ENCODE measurements around the gene PPP1R14C. TPM values are rescaled to one million over a fixed set of nuclear protein-coding genes. Genes with fewer than 3 reads are reported as not detected.
"Not testable (repeated sequence)": the region's sequence is repeated elsewhere in the genome, so short reads cannot be mapped to it uniquely, and the experiment has no call there.

Gene PPP1R14C
- total and polyA plus RNA-seq, 10 donors = 0.06 to 0.39 (median 0.18) TPM; not detected in 4

GRCh38 chr6:150184850-150185731 lies 42.2 kb downstream of the PPP1R14C start:
- Histone ChIP-seq H3K27ac (peak overlapping the region in 1 of 8 donors; percentile 15), H3K4me3 (no peak overlapping the region), H3K27me3 (replicated peaks in 1 of 7) (no peaks in the 10 kb centered on the region), H3K9me3 (no peaks in the 10 kb centered on the region), H3K4me1 (peaks cover 0 to 35% (median 11%) of the 10 kb centered on the region in 6 donors), H3K36me3 (no peaks in the 10 kb centered on the region)
- TF ChIP-seq POLR2A (IDR thresholded peaks at IDR 0.05) = no peak
- no peak for TF ChIP-seq POLR2AphosphoS5 (IDR thresholded peaks at IDR 0.05)
- no peak for TF ChIP-seq CTCF (IDR thresholded peaks at IDR 0.05 in 8 of 11, conservative IDR thresholded peaks at IDR 0.05 in 3 of 11)
- DNase-seq = no peak
- intact Hi-C loops (cut with DNase I; ENCODE audit: low total_unique reads) = no loop called here
- 55 to 62% (median 58%) methylated on average over 8 to 10 of the region's 10 CpGs for WGBS, 5 donors

GRCh38 chr6:150185732-150186117 lies 42.9 kb downstream of the PPP1R14C start:
- H3K27me3 ChIP-seq (replicated peaks in 1 of 7) = no peaks in the 10 kb centered on the region
- H3K9me3 ChIP-seq = no peaks in the 10 kb centered on the region
- 77 to 82% (median 81%) methylated on average over 8 of the region's 8 CpGs for WGBS, 5 donors
- DNase-seq = no peak
- H3K36me3 ChIP-seq = no peaks in the 10 kb centered on the region
- H3K4me3 ChIP-seq = no peak overlapping the region
- no peak overlapping the region for H3K27ac ChIP-seq
- no peak for TF ChIP-seq POLR2AphosphoS5 (IDR thresholded peaks at IDR 0.05)
- no peak for TF ChIP-seq CTCF (IDR thresholded peaks at IDR 0.05 in 8 of 11, conservative IDR thresholded peaks at IDR 0.05 in 3 of 11)
- H3K4me1 ChIP-seq = peaks cover 0 to 35% (median 11%) of the 10 kb centered on the region in 6 donors
- intact Hi-C loops (cut with DNase I; ENCODE audit: low total_unique reads) = no loop called here

GRCh38 chr6:150186129-150186898 lies 43.5 kb downstream of the PPP1R14C start:
- 90 to 97% (median 95%) methylated on average over 9 of the region's 9 CpGs for WGBS, 5 donors
- Histone ChIP-seq H3K4me3 (no peak overlapping the region), H3K36me3 (no peaks in the 10 kb centered on the region), H3K27ac (no peak overlapping the region), H3K27me3 (replicated peaks in 1 of 7) (no peaks in the 10 kb centered on the region), H3K4me1 (peaks cover 0 to 35% (median 11%) of the 10 kb centered on the region in 6 donors), H3K9me3 (no peaks in the 10 kb centered on the region)
- TF ChIP-seq POLR2AphosphoS5 (IDR thresholded peaks at IDR 0.05) (no peak), CTCF (IDR thresholded peaks at IDR 0.05 in 8 of 11, conservative IDR thresholded peaks at IDR 0.05 in 3 of 11) (no peak), POLR2A (IDR thresholded peaks at IDR 0.05) (no peak)
- intact Hi-C loops (cut with DNase I; ENCODE audit: low total_unique reads) = no loop called here
- DNase-seq = no peak

GRCh38 chr6:150187433-150187832 lies 44.6 kb downstream of the PPP1R14C start:
- H3K4me3 ChIP-seq; DNase-seq; H3K9me3 ChIP-seq; intact Hi-C loops (cut with DNase I; ENCODE audit: low total_unique reads); H3K27ac ChIP-seq; H3K27me3 ChIP-seq (replicated peaks in 1 of 7); H3K36me3 ChIP-seq: not testable (repeated sequence)
- 73 to 95% (median 91%) methylated on average over 2 of the region's 2 CpGs for WGBS, 5 donors
- H3K4me1 ChIP-seq = peaks cover 0 to 35% (median 11%) of the 10 kb centered on the region in 6 donors
